Inflammatory macrophage treated with lipopolysaccharide for 4 hours (primary cell): ENCODE measurements around the gene ASXL2.
A peak's percentile ranks its signal among the peaks of the same experiment; 100 is the strongest.
"Not testable (repeated sequence)": the region's sequence is repeated elsewhere in the genome, so short reads cannot be mapped to it uniquely, and the experiment has no call there.

ENCODE experiments used
- DNase-seq: peaks from one replicate; pipeline ENCODE4 v3.0.0-alpha.2; 2020

The ASXL2 gene

GRCh38 chr2:25831746-25832449 is 46.4 kb downstream of the ASXL2 start:
- peak; percentile 68 for DNase-seq

- DNase-seq: no peak
Observed at GRCh38 chr2:25829828-25830227, 48.5 kb downstream of the ASXL2 start.

GRCh38 chr2:25829377-25829704 is 48.9 kb downstream of the ASXL2 start:
- DNase-seq: no peak

- not testable (repeated sequence) for DNase-seq
Observed at GRCh38 chr2:25828532-25829376, 49.5 kb downstream of the ASXL2 start.

GRCh38 chr2:25825238-25825637 is 53.0 kb downstream of the ASXL2 start:
- DNase-seq: peak; percentile 25

GRCh38 chr2:25824718-25825117 is 53.6 kb downstream of the ASXL2 start:
- no peak for DNase-seq

GRCh38 chr2:25824216-25824615 is 54.1 kb downstream of the ASXL2 start:
- no peak for DNase-seq

GRCh38 chr2:25822190-25823117 is 55.8 kb downstream of the ASXL2 start:
- DNase-seq: peak; percentile 27

- DNase-seq: no peak
Observed at GRCh38 chr2:25821225-25822056, 56.8 kb downstream of the ASXL2 start.

- no peak for DNase-seq
Observed at GRCh38 chr2:25819597-25820039, 58.7 kb downstream of the ASXL2 start.

- no peak for DNase-seq
Observed at GRCh38 chr2:25817630-25818029, 60.7 kb downstream of the ASXL2 start.

GRCh38 chr2:25817006-25817405 is 61.3 kb downstream of the ASXL2 start:
- DNase-seq: no peak

- no peak for DNase-seq
Observed at GRCh38 chr2:25816249-25816648, 62.0 kb downstream of the ASXL2 start.

- no peak for DNase-seq
Observed at GRCh38 chr2:25814681-25815080, 63.6 kb downstream of the ASXL2 start.

- DNase-seq: no peak
Observed at GRCh38 chr2:25810428-25810827, 67.9 kb downstream of the ASXL2 start.

GRCh38 chr2:25809646-25810045 is 68.6 kb downstream of the ASXL2 start:
- DNase-seq: no peak

GRCh38 chr2:25808006-25808383 is 70.3 kb downstream of the ASXL2 start:
- no peak for DNase-seq

GRCh38 chr2:25806941-25807340 is 71.3 kb downstream of the ASXL2 start:
- DNase-seq: no peak

GRCh38 chr2:25805987-25806386 is 72.3 kb downstream of the ASXL2 start:
- no peak for DNase-seq

GRCh38 chr2:25804338-25804737 is 73.9 kb downstream of the ASXL2 start:
- no peak for DNase-seq

GRCh38 chr2:25799301-25799700 is 79.0 kb downstream of the ASXL2 start:
- no peak for DNase-seq
